GM18508 (cell line): ENCODE results near the gene CCDC187.
"Not testable (repeated sequence)": the region's sequence is repeated elsewhere in the genome, so short reads cannot be mapped to it uniquely, and the experiment has no call there.

Source experiments
- ATAC-seq: cut with Tn5 transposase; IDR thresholded peaks from one replicate; pipeline ENCODE4 v1.9.1; 2021; ENCODE audit warnings: moderate number of reproducible peaks; ENCODE audit not compliant: insufficient read depth, unreplicated experiment

CCDC187 gene

DNA sequence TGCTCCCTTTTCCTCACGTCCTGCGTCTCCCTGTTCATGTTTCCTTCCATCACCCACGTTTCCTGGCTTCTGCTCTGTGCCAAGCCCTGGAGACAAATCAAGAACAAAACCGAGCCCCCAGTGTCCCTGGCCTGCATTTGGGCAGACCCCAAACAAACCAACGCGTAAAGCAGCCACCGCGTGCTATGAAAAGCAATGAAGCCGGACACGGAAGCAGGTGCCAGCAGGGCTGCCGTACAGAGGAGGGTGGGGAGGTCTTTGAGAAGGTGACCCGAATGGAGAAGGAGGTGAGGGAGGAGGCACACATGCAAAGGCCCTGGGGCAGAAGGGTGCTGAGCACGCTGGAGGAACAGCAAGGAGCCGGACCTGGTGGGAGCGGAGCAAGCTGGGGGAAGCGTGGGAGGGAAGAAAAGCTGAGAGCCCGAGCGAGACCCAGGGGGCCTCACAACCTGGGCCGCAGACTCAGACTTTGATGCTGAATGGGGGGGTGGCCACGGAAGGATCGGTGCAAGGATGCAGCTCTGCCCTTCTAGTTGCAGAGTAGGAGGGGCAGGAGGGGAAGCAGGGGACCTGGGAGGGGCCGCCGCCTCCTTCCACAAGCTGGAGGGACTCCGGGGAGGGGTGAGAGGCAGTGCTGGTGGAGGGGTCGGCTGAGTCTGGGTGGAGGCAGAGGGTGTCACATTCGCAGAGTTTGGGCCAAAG, 56.9 kb downstream of the CCDC187 start:
- ATAC-seq: no peak

DNA sequence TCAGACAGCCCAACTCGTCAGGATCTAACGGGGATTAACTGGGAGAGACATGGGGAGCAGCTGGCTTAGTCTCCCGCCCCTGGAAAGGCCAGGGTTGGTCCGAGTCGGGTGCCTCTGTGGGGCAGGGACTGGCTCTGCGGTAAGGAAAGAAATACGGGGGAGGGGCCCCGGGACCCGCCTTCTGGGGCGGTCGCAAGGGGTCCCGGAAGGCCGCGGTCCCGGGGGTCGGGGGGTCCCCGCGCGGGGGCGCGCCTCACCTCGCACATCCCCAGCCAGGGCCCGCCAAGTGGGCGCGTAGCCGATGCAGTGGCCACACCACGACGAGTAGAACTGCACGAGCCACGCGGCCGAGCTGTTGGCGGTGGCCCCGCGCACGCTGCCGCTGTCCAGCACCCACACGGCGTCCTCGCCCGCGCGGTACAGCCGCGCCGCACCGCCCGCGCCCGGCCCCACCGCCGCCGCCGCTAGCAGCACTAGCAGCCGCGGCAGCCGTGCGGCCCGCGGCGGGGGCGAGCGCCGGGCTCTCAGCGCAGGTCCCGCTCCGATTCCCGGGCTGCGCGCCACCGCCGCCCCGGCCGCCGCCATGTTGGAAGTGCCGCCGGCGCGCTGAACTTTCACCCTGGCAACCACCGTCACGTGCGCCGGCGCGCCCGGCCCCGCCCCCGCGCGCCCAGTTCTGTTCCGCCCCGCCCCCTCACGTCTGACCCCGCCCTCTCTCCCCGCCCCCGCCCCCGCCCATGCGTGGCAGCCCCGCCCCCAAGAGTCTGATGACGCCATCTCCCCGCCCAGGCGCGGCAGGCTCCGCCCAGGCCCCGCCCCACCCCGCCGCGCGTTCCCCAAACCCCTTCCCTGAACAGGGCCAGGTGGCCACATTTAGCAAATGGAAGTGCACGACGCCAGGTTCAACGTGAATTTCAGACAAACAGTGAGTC, 58.4 kb downstream of the CCDC187 start, which contains the start of gene QSOX2:
TSS of gene QSOX2 (minus strand) at position 594 of the 932 bp plus-strand sequence. CDS start at position 585, 9 bp downstream.
- no peak for ATAC-seq

DNA sequence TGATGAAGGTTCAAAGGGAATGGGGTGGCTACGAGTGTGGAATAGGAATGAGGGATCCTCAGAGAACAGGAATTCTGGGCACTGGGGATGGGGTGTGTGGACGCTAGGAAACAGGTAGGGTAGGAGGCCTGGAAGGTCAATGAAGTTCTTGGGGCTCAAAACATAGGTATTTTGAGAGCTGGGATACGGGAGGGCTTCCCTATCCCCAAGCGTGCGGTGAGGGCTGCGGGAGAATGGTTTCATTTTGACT, 59.0 kb downstream of the CCDC187 start:
- no peak for ATAC-seq

DNA sequence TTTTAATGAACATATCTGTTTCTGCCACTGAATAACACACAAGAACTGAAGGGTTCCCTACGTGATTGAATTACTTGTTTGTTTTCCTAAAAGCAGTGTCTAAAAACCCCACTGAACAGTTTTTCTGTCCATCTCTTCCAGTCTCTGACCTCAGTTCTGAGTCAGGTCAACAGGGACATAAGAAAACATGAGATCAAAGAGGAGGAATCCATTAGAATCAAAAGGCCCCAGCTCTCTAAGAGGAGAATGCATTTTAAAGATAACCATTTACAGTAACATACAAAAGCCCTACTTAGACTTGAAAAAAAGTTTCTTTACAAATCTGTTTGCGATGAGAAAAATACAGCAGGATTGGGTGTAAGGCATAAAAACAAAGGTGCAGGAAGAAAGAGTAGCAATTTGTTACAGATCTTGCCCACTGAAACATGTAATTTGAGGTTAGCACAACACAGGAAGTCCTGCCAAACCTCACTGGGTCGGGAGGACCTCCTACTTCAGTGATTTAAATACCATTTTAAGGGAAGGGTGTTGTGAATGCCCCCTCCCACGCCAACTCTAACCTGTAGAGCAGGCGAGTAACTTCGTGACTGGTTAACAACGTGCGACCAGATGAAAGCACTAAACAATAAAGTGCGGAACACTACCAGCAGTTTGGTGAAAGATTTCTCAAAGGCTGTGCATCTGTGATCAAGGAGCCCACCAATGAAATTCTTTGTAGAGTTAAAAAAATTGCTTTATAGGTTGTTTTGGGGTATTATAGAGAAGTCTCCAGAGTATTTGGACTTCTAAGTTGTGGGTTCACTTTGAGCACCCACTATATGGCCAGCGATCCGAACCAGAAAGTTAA, 59.5 kb downstream of the CCDC187 start:
- ATAC-seq: no peak

DNA sequence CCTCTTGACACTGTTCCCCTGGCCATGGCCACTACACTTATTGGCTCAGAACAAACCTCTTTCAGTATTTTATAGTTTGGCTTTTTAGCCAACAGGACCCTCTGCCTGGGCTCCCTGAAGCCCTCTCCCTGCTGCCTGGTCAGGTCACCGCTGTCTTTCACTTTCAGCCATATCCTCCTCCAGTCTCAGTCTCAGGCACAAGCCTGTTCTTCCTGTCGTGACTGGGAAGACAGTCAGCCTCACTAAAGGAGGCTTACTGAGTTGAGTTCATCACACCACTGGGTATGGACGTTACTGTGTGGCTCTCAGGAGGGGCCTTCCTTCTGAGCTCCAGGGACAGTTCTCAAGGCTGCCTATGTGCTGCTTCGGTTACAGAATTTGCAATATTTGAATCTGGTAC, 60.3 kb downstream of the CCDC187 start:
- no peak for ATAC-seq

DNA sequence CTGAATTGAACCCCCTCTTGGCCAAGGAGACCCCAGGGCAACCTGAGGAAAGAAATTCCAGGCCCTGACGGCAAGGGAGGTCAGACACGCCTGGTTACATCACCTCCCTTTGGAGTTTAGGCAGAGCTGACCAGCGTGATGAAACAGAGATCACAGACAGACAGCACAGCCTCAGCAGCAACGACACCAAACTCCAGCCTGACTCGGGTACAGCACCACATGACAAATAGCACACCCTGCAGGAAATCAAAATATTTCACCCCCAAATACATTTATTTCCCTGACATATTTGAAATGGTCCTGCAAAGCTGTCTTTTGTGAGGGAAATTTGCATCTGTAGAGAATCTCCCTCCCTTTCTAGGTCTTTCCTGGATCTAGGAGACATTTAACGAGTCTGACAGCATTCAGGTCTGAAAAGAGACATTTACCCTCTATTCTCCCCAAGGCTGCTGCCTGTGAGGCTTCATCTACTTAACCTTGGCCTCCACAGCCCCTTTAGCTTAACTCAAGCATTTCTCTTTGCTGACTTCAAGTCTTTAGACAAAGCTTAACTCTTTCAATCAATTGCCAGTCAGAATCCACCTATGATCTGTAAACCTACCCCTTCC, 60.9 kb downstream of the CCDC187 start:
- no peak for ATAC-seq

DNA sequence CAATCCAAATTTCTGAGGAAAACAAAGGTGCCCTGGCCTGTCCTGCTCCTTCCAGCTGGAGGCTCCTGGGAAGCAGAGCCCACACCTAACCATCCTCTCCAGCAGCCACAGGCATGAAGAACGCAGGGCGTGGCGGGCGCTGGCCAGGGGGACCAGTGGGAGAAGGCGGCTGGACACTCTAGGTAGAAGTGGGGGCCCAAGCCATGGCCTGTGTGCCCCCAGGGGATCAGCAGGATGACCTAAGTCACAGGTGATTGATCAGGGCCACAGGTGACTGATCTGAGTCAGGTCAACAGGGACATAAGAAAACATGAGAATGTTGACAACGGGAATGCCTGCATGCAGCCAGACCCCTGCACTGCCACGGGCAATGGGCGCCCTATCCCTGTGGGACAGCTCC, 61.6 kb downstream of the CCDC187 start:
- no peak for ATAC-seq

DNA sequence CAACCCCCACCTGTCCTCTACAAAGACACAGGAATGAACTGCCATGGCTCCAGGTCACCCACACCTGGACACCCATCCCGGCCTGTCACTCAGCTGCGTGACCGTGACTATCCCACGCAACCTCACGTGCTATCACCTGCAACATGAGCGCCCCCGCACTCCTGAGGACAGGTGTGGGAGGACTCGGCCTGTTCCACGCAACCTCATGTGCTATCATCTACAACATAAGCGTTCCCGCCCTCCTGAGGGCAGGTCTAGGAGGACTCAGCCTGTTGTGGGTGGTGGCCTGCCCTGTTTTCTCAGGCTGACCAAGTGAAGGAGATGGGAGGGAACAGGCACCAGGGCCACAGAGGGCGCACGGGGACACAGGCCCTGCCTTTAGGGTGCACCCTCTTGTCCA, 62.4 kb downstream of the CCDC187 start:
- ATAC-seq: no peak

DNA sequence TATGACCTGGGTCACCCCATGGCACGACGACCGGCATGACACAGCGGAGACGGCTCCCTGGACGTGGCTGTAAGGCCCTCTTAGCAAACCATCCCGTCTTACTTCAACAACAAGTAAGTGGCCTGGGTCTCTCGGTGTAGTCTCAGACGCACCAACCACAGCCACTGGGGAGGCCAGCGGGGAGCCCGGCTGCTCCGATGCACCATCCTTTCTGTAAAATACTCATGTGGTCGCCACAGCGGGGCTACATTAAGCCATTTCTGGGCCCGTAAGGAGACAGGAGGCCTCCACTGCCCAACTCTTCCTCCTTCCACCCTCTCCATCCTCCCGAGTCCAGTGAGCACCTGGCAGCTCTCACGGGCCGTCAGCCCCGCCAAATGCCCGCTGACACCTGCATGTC, 63.0 kb downstream of the CCDC187 start:
- ATAC-seq: no peak

DNA sequence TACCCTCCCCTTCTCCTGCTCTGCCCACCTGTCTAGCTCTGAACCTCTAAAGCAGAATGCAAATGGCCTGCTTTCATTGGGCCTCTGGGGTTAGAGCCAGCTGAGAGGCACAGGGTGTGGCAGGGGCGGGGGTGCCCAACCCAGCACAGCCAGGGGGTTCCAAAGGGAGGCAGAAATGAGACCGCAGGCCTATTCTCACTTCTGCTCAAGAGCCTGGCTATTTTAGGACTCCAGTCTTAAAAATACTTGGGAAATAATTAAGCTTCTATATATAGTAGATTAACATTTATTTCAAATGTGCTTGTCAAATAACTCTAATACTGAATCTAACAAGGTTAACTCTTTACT, 63.9 kb downstream of the CCDC187 start:
- no peak for ATAC-seq

DNA sequence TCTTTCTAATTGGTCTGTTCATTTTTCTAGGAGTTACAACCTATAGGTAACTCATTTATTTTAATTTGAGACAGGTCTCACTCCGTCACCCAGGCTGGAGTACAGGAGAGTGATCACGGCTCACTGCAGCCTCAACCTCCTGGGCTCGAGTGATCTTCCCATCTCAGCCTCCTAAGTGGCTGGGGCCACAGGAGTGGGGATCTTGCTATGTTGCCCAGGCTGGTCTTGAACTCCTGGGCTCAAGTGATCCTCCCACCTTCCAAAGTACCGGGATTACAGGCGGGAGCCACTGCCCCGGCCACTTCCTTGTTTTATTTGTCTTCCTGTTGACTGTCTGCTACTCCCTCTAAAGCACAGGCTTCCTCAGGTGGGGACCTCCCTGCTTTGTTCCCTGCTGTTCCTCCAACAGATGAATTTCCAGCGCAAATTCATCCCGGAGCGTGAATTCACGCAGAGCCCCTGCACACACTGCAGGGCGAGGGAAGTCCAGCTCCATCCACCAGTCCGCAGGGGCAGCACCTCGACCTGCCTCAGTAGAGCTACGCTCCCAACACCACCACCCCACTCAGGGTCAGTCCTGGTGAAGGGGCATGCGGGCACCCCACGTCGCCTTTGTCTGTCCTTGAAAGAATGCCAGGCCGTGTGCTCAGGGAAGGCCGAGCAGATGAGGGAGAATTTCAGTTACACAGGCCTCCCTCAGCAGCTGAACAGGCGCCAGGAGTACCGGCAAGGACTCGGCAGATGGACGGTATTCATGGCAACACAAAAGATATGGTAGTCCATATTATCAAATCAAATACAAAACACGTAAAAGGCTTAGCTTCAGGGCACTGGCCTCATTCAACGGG, 64.5 kb downstream of the CCDC187 start:
- no peak for ATAC-seq

DNA sequence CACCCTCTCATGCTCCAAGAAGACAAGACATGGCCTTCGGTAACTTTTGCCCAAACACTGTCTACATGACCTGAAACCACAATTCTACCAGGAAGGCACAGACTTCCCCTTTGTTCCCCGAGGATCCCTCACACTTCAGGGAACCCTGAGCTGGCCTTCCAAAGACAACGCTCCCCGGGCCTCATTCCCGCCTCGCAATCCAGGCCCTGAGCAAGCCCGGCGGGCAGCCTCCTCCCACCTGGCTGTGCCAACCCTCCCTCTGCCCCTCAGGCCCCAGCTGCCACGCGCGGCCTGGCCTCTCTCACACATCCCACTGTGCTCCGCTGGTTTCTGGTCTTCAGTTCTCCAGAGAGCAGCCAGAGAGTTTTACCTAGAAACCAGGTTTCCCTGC, 65.6 kb downstream of the CCDC187 start:
- ATAC-seq: no peak

DNA sequence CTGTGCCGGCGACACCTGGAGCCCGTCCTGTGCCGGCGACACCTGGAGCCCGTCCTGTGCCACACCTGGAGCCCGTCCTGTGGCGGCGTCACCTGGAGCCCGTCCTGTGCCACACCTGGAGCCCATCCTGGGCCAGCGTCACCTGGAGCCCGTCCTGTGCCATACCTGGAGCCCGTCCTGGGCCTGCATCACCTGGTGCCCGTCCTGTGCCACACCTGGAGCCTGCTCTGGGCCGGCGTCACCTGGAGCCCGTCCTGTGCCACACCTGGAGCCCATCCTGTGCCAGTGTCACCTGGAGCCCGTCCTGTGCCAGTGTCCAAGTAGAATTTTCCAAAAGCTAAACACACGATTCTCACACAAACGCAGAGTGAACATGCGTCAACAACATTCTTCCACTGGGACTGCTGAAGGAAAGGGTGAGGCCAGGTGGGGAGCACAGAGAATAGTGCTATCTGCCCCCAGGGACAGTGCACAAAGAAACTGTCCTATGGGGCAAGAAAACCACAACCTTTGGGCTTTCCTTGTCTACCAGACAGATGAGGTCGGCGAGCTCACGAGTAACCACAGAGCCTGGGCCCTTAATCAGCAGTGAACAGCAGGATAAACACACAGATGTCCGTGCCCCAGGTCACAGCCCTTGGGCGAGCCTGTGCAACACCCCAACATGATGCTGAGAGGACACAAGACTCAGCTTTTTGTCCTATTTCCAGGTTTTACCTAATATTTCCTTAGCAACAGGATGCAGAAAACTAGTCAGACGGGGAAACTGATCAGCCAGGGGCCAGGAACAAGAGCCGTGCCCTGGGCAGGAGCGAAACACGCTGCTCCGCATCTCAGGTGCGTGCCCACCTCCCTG, 66.2 kb downstream of the CCDC187 start:
- no peak for ATAC-seq

DNA sequence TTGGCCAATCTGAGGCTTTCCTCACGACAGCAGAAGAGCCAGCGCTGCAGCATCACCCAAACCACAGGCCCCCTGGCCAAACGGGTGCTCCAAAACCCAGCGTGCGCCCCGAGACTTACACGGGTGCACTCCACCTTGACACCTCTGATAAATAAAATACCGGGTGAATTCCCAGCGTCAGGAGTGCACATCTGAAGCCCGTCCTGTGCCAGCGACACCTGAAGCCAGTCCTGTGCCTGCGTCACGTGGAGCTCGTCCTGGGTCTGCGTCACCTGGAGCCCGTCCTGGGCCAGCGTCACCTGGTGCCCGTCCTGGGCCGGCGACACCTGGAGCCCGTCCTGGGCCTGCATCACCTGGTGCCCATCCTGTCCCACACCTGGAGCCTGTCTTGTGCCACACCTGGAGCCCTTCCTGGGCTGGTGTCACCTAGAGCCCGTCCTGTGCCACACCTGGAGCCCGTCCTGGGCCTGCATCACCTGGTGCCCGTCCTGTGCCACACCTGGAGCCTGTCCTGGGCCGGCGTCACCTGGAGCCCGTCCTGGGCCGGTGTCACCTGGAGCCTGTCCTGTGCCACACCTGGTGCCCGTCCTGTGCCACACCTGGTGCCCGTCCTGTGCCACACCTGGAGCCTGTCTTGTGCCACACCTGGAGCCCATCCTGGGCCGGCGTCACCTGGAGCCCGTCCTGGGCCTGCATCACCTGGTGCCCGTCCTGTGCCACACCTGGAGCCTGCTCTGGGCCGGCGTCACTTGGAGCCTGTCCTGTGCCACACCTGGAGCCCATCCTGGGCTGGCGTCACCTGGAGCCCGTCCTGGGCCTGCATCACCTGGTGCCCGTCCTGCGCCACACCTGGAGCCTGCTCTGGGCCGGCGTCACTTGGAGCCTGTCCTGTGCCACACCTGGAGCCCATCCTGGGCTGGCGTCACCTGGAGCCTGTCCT, 67.2 kb downstream of the CCDC187 start:
- not testable (repeated sequence) for ATAC-seq

DNA sequence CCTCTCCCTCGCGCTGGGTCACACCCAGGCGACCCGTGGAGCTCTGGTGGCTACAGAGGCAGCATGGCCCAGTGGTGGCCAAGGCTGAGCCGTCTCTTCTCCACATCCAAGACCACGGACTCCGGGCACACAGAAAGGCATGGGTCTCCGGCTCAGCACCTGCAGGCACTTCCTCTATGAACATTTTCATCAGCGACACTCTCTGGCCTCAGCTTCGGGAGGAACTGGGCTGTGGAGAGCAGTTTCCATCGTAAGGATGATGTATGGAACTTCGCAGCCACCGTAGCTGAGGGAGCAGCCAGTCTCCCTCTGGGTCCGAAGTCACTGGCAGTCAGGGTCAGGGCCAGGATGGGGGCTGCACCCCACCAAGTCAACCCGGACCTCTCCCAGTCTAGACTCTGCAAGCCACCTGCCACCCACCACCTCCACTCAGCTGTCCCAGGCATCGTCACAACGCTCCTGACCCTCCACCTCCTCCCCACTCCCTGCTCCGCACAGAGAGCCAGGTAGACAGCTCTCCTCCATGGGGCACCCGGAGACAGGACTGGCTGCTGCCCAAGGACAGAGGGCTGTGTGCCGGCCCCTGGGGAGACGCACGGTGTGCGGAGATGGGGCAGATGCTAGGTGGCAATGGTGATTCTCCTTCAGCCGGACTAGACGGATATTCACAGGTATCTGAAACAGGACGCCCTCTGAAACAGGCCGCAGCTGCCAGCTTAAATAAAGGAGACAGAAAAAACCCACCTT, 68.0 kb downstream of the CCDC187 start:
- no peak for ATAC-seq

DNA sequence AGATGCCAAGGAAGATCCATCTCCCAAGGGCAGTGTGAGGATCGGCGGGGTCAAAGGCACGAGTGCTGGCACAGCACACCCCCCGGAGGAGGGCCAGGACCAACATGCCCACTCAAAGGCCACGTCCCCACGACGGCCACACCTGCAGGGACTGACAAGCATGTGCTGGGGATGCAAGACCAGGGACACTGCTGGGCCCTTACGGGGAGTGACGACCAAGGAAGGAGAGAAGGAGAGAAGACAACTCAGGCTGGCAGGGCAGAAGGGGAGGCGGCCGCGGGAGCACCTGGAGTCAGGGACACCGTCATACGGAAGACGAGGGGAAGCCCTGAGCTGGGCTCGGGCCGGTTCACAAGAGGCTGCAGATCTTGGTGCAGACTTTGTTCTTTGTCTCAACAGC, 68.7 kb downstream of the CCDC187 start:
- ATAC-seq: no peak

DNA sequence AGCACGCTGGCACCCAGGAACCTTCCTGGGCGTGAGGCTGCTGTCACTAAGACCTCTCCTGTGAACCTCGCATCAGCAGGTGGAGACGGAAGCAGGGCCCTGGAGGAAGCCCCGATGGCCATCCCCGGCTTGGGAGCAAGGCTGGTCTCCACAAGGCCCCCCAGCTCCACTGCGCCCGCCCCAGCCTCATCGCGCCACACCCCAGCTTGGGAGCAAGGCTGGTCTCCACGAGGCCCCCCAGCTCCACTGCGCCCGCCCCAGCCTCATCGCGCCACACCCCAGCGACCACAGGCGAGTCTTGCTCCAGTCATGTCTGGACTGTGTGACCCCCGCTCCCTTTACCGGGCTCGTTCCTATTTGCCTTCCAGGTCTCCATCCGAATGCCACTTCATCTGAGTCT, 69.3 kb downstream of the CCDC187 start:
- no peak for ATAC-seq
